GM21390 (cell line): ENCODE data around the gene THBS2.
"Not testable (repeated sequence)": the region's sequence is repeated elsewhere in the genome, so short reads cannot be mapped to it uniquely, and the experiment has no call there.

Experiments
- ATAC-seq: cut with Tn5 transposase; IDR thresholded peaks from one replicate; pipeline ENCODE4 v1.9.1; 2021; ENCODE audit not compliant: unreplicated experiment

The THBS2 gene

GRCh38 chr6:169186496-169187169, 67.0 kb downstream of the THBS2 start:
- no peak for ATAC-seq

- ATAC-seq = no peak
Measured at GRCh38 chr6:169185692-169186485, 67.8 kb downstream of the THBS2 start.

GRCh38 chr6:169185011-169185521, 68.6 kb downstream of the THBS2 start:
- ATAC-seq = no peak

- ATAC-seq = no peak
Measured at GRCh38 chr6:169184419-169184818, 69.2 kb downstream of the THBS2 start.

- no peak for ATAC-seq
Measured at GRCh38 chr6:169183233-169183632, 70.4 kb downstream of the THBS2 start.

GRCh38 chr6:169179831-169180230, 73.8 kb downstream of the THBS2 start:
- ATAC-seq = not testable (repeated sequence)

GRCh38 chr6:169177516-169178166, 76.0 kb downstream of the THBS2 start:
- no peak for ATAC-seq

GRCh38 chr6:169176361-169176991, 77.2 kb downstream of the THBS2 start:
- no peak for ATAC-seq

GRCh38 chr6:169175360-169175887, 78.2 kb downstream of the THBS2 start:
- ATAC-seq = no peak

GRCh38 chr6:169174516-169175359, 78.9 kb downstream of the THBS2 start:
- ATAC-seq = no peak

- ATAC-seq = no peak
Measured at GRCh38 chr6:169173532-169174268, 79.9 kb downstream of the THBS2 start.

GRCh38 chr6:169172946-169173345, 80.7 kb downstream of the THBS2 start:
- ATAC-seq = no peak

GRCh38 chr6:169172456-169172855, 81.2 kb downstream of the THBS2 start:
- no peak for ATAC-seq

GRCh38 chr6:169171951-169172350, 81.7 kb downstream of the THBS2 start:
- no peak for ATAC-seq

- ATAC-seq = no peak
Measured at GRCh38 chr6:169171016-169171415, 82.6 kb downstream of the THBS2 start.

- no peak for ATAC-seq
Measured at GRCh38 chr6:169170583-169170955, 83.1 kb downstream of the THBS2 start.

GRCh38 chr6:169169941-169170582, 83.6 kb downstream of the THBS2 start:
- no peak for ATAC-seq

GRCh38 chr6:169169375-169169774, 84.3 kb downstream of the THBS2 start:
- ATAC-seq = no peak

GRCh38 chr6:169168706-169169105, 84.9 kb downstream of the THBS2 start:
- ATAC-seq = no peak
